ENCODE results near the gene SEPTIN6.
A peak's percentile ranks its signal among the peaks of the same experiment; 100 is the strongest.

The SEPTIN6 gene

GRCh38 chrX:119693040-119693995, at the start of gene SEPTIN6:
SEPTIN6 (minus strand) TSS chrX:119693168; CDS start chrX:119693105, 63 bp downstream.
- DNase-seq: peak; percentile 84

GRCh38 chrX:119738742-119739141, 45.8 kb upstream of the SEPTIN6 start:
- DNase-seq: no peak

- no peak for DNase-seq
Measured at GRCh38 chrX:119736206-119736764, 43.3 kb upstream of the SEPTIN6 start.

- no peak for DNase-seq
Measured at GRCh38 chrX:119735467-119735866, 42.5 kb upstream of the SEPTIN6 start.

GRCh38 chrX:119734897-119735339, 42.0 kb upstream of the SEPTIN6 start:
- no peak for DNase-seq

GRCh38 chrX:119729408-119730201, 36.6 kb upstream of the SEPTIN6 start:
- peak; percentile 48 for DNase-seq

GRCh38 chrX:119728487-119728886, 35.5 kb upstream of the SEPTIN6 start:
- no peak for DNase-seq

- DNase-seq: no peak
Measured at GRCh38 chrX:119726900-119727555, 34.1 kb upstream of the SEPTIN6 start.

GRCh38 chrX:119721926-119722325, 29.0 kb upstream of the SEPTIN6 start:
- no peak for DNase-seq

- no peak for DNase-seq
Measured at GRCh38 chrX:119721487-119721886, 28.5 kb upstream of the SEPTIN6 start.

- no peak for DNase-seq
Measured at GRCh38 chrX:119709630-119710029, 16.7 kb upstream of the SEPTIN6 start.

- no peak for DNase-seq
Measured at GRCh38 chrX:119708936-119709335, 16.0 kb upstream of the SEPTIN6 start.

GRCh38 chrX:119706616-119707015, 13.6 kb upstream of the SEPTIN6 start:
- no peak for DNase-seq

GRCh38 chrX:119698845-119699244, 5.9 kb upstream of the SEPTIN6 start:
- DNase-seq: peak; percentile 60

- no peak for DNase-seq
Measured at GRCh38 chrX:119696251-119696890, 3.4 kb upstream of the SEPTIN6 start.

GRCh38 chrX:119695535-119696050, 2.6 kb upstream of the SEPTIN6 start:
- DNase-seq: no peak

- DNase-seq: no peak
Measured at GRCh38 chrX:119694601-119695534, 1.9 kb upstream of the SEPTIN6 start.

GRCh38 chrX:119693996-119694451, 1.1 kb upstream of the SEPTIN6 start:
- DNase-seq: no peak

GRCh38 chrX:119692191-119693039, 553 bp downstream of the SEPTIN6 start:
- peak; percentile 34 for DNase-seq

All from fibroblast of skin of right quadriceps (primary cell).